NCI-H187 (cell line): ENCODE results near the gene IGFBP5.

ENCODE experiments used
- DNase-seq, 2 experiments: peaks; one replicate each; lab custom pipeline; 2025; lab: John Stamatoyannopoulos, UW

Gene IGFBP5

GRCh38 chr2:216643986-216644659 lies 51.2 kb downstream of the IGFBP5 start:
- no peak for DNase-seq

- DNase-seq = no peak
These were observed 57.9 kb downstream of the IGFBP5 start for GRCh38 chr2:216637472-216637871.

GRCh38 chr2:216636551-216637450 lies 58.5 kb downstream of the IGFBP5 start:
- DNase-seq = no peak

GRCh38 chr2:216635701-216636550 lies 59.4 kb downstream of the IGFBP5 start:
- DNase-seq = no peak

GRCh38 chr2:216635171-216635570 lies 60.2 kb downstream of the IGFBP5 start:
- no peak for DNase-seq

GRCh38 chr2:216634370-216635148 lies 60.8 kb downstream of the IGFBP5 start:
- no peak for DNase-seq

- no peak for DNase-seq
These were observed 61.6 kb downstream of the IGFBP5 start for GRCh38 chr2:216633616-216634369.

GRCh38 chr2:216632952-216633615 lies 62.3 kb downstream of the IGFBP5 start, which contains the start of gene IGFBP2:
Gene IGFBP2, plus strand, starts transcription at chr2:216633420. Its CDS starts 104 bp downstream, at chr2:216633524.
- no peak for DNase-seq

GRCh38 chr2:216632346-216632951 lies 62.9 kb downstream of the IGFBP5 start:
- DNase-seq = no peak

- DNase-seq = no peak
These were observed 65.6 kb downstream of the IGFBP5 start for GRCh38 chr2:216629784-216630183.

GRCh38 chr2:216626875-216627245 lies 68.5 kb downstream of the IGFBP5 start:
- no peak for DNase-seq

GRCh38 chr2:216626168-216626874 lies 69.0 kb downstream of the IGFBP5 start:
- DNase-seq = no peak

- DNase-seq = no peak
These were observed 71.1 kb downstream of the IGFBP5 start for GRCh38 chr2:216624251-216624650.

- DNase-seq = no peak
These were observed 72.8 kb downstream of the IGFBP5 start for GRCh38 chr2:216622526-216622925.
